Dermis blood vessel endothelial cell (primary cell): ENCODE measurements around the gene TLDC2. TPM values are rescaled to one million over a fixed set of nuclear protein-coding genes. Genes with fewer than 3 reads are reported as not detected.
A peak's percentile ranks its signal among the peaks of the same experiment; 100 is the strongest.

ENCODE experiments used
- DNase-seq: peaks from one replicate; pipeline ENCODE4 v3.0.0; 2010
- total RNA-seq: library from RNA; depleted of rRNA; stranded (reverse); fragments of >200 nt; gene quantifications from 2 replicates; pipeline ENCODE4 v1.2.3, GENCODE V29; 2014

TLDC2 gene
- total RNA-seq, 1 donor from 2014 or later, result under 0.01 TPM

DNA sequence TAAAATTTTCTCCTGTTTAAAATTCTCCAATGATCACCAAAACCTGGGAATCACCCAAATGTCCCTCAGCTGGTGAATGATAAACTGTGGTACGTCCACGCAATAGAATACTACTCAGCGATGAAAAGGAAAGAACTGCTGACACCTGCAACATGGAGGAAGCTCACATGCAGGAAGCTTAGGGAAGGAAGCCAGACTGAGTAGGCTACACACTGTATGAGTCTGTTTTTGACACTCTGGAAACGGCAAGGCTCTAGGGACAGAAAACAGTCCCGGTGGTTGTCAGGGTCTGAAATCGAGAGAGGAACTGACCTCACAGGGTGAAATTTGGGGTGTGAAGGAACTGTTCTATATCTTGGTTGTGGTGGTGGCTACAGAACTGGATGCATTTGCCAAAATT is 25.2 kb upstream of the TLDC2 start:
- no peak for DNase-seq

DNA sequence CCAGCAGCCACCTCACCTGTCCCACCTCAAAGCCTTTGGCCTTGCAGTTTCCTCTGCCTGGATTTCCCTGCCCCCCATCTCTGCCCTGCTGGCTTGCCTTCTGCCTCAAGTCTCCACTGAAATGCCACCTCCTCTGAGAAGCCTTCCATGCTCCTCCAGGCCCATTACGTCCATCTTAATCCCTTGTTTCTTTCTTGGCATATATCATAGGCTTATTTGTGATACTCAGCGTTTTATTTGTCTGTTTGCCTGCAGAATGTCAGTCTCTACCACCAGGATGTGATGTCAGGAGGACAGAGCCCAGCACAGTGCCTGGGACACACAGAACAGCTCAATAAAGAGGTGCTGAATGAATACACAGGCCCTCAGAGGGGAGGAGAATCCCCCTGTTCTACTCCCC is 24.4 kb upstream of the TLDC2 start:
- DNase-seq, result no peak

- DNase-seq, result no peak
Measured at GRCh38 chr20:36852187-36852586, 23.8 kb upstream of the TLDC2 start.

GRCh38 chr20:36854348-36855240 is 21.3 kb upstream of the TLDC2 start:
- DNase-seq, result peak; percentile 41

- no peak for DNase-seq
Measured at GRCh38 chr20:36855241-36855657, 20.7 kb upstream of the TLDC2 start.

DNA sequence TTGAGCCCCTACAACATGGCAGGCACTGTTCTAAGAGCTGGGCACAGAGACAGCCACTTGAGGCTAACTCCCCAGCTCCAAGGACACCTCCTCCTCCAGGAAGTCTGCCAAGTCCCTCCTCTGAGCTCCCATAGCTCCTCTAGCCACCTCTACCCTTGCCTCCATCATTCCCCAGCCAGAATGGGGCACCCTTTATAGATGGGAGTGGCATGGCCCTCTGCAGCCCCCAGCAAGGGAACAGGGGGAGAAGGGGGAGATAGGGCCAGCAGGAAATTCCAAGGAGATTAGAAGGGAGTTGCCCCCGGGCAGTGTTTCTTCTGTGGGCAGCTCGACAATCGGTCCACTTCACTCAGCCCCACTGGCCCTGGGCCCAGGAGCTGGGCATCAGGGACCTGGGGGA is 19.7 kb upstream of the TLDC2 start:
- peak; percentile 33 for DNase-seq

- DNase-seq, result peak; percentile 91
Measured at GRCh38 chr20:36856691-36857635, 19.0 kb upstream of the TLDC2 start.

- DNase-seq, result no peak
Measured at GRCh38 chr20:36859282-36859555, 16.7 kb upstream of the TLDC2 start.

GRCh38 chr20:36859700-36860330 is 16.1 kb upstream of the TLDC2 start:
- no peak for DNase-seq

- no peak for DNase-seq
Measured at GRCh38 chr20:36860339-36860738, 15.6 kb upstream of the TLDC2 start.

GRCh38 chr20:36860811-36861624 is 14.9 kb upstream of the TLDC2 start:
- no peak for DNase-seq

DNA sequence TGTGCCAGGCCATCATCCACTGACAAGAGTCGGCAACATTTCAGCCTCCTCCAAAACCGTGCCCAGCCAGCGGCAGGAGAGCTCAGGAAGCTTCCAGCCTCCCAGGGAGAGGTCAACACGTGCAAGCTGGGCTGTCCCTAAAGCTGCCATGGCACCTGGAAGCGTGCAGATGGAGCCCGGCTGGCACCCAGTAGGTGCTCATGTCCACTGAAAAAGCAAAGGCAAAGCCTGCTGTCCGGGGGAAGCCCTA is 14.4 kb upstream of the TLDC2 start:
- DNase-seq, result no peak

DNA sequence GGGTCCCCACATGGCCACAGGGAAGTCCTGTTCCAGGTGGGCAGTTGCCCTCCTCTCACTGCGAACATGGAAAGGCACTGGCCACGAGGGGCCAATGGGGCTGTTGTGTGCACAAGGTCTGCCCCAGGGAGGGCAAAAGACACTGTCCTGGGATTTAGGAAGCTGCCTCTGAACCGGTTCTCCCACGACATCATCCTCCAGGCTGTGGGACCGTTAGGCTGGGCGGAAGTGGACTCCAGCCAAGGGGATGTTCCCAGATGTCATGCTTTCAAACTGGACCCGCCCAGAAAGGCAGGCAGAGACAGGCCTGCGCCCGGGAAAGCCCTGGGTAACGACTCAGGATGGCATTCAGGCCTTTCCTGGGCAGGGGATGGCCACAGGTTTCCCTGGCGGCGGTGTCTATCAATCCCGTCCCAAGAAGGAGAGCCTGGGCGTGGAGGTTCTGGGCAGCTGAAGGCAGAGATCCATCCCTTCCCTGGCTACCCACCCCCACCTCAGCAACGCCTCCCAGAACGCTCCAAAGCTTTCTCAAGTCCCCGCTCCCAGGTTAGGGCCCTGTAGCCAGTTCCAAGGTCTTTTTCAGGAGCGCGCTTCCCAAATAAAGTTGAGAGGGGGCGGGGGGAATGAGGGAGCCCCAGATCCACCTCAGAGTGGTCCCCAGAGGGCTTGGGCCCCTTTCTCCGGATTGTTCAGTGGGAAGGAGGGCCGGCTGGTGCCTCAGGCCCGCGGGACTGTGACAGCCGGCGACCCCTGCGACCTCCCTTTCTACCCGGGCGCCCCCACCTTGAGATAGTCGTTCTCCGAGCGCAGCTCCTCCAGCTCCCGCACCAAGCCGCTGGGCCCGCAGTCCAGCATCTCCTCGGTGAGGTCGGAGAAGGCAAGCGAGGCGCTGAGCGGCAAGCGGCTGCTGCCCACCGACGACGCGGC is 13.8 kb upstream of the TLDC2 start:
- peak; percentile 61 for DNase-seq

DNA sequence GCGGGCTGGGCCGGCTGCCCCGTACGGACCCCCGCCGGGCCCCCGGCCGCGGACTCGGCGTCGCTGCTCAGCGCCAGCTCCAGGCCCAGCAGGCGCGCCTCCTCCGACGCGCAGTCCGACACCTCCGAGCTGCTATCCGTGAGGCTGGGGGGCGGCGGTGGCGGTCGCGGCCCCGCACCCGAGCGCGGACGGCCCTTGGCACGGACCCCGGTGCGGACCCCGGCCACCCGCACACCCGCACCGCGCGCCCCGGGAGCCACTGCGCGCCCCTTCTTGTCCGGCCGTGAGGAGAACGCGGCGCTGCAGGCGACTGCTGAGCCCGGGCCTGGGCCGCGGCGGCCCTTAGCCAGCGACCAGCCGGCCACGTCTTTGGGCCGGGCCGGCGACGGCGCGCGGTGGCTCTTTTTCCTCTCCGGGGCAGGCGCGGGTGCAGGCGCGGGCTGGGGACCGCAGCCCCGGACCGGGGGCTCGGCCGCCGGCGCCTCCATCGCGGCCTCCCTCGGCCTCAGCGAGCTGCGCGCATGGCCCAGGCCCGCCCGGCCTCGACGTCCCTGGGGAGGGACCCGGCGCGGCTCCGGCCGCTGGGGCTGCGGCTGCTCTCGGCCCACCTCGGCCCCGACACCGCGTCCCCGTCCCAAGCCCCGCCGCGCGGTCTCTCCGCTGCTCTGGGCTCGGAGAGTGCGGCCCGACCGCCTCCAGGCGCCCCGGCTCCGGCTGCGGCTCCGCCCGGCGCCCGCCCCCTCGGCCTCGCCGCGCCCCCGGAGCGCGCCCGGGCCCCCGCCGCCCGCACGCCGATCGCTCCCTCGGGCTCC is 12.9 kb upstream of the TLDC2 start:
- no peak for DNase-seq

GRCh38 chr20:36865076-36865860 is 10.7 kb upstream of the TLDC2 start:
- DNase-seq, result no peak

DNA sequence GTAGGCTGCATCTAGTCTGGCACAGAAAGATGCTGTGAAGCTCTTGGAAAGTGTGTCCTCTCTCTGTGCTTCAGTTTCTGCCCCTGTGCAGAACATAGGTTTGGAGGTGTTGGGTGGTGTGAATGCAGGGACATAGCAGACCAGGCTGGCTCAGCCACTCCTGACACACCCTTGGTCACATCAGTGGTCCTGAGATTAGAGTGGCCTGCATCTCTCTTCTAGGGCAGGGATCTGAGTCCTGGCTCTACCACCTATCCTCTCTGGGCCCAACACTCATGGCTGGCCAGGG is 10.1 kb upstream of the TLDC2 start:
- DNase-seq, result no peak

- DNase-seq, result no peak
Measured at GRCh38 chr20:36866164-36866563, 9.8 kb upstream of the TLDC2 start.

GRCh38 chr20:36866681-36867495 is 9.1 kb upstream of the TLDC2 start:
- no peak for DNase-seq
